ENCODE results near the gene FCGR2B.
"Not testable (repeated sequence)": the region's sequence is repeated elsewhere in the genome, so short reads cannot be mapped to it uniquely, and the experiment has no call there.

DNA sequence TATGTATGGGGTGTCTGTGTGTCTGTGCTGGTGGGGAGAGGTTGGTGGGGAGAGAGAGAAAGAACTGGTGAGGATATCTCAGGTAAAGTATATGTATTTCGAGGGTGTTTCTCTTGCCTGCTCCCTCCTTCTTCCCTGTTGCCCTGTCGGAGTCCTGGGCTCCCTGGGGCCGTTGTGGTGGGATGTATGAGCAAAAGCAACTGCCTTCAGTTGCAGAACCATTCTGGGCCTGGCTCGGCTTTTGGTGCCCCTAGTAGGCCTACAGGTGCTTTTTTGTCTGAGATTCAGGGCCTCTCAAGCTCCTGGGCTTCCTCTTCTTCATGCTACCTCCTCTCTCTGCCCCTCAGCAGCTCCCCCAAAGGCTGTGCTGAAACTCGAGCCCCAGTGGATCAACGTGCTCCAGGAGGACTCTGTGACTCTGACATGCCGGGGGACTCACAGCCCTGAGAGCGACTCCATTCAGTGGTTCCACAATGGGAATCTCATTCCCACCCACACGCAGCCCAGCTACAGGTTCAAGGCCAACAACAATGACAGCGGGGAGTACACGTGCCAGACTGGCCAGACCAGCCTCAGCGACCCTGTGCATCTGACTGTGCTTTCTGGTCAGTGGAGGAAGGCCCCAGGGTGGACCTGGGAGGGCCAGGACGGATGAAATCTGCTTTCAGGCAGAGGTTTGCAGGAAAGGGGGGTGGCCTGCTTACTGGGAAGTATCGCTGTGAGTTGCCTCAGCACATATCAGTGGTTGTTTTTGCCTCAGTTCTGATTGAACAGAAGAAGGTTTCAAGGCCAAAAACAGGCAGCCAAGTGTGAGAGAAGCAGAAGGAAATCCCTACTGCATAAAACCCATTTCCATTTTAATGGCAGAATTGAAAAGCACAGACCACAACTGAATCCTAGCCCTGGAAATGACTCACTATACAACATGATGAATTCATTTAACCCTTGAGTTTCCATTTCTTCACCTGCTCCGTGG lies 8.4 kb downstream of the FCGR2B start:
- TF ChIP-seq, protein P1, sequence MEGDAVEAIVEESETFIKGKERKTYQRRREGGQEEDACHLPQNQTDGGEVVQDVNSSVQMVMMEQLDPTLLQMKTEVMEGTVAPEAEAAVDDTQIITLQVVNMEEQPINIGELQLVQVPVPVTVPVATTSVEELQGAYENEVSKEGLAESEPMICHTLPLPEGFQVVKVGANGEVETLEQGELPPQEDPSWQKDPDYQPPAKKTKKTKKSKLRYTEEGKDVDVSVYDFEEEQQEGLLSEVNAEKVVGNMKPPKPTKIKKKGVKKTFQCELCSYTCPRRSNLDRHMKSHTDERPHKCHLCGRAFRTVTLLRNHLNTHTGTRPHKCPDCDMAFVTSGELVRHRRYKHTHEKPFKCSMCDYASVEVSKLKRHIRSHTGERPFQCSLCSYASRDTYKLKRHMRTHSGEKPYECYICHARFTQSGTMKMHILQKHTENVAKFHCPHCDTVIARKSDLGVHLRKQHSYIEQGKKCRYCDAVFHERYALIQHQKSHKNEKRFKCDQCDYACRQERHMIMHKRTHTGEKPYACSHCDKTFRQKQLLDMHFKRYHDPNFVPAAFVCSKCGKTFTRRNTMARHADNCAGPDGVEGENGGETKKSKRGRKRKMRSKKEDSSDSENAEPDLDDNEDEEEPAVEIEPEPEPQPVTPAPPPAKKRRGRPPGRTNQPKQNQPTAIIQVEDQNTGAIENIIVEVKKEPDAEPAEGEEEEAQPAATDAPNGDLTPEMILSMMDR (CRISPR knock-in tag; IDR thresholded peaks at IDR 0.05), result not testable (repeated sequence)
- not testable (repeated sequence) for TF ChIP-seq IRF2 (CRISPR knock-in tag; IDR thresholded peaks at IDR 0.05); POLR2AphosphoS5 (IDR thresholded peaks at IDR 0.05; ENCODE audit: low read depth, low read length); SUZ12 (IDR thresholded peaks at IDR 0.05; ENCODE audit: low read depth, low read length); RAD51 (IDR thresholded peaks at IDR 0.05; ENCODE audit: borderline replicate concordance); ZBTB1 (CRISPR knock-in tag; IDR thresholded peaks at IDR 0.05; ENCODE audit: borderline replicate concordance); ZNF724P (CRISPR knock-in tag; IDR thresholded peaks at IDR 0.05; ENCODE audit: borderline replicate concordance); HDAC6 (IDR thresholded peaks at IDR 0.05; ENCODE audit: low read depth, low read length); NFYB (CRISPR knock-in tag; IDR thresholded peaks at IDR 0.05); ARNT2 (CRISPR knock-in tag; IDR thresholded peaks at IDR 0.05; ENCODE audit: low read depth); ZNF10 (CRISPR knock-in tag; IDR thresholded peaks at IDR 0.05; ENCODE audit: borderline replicate concordance, low read depth); ZNF790 (CRISPR knock-in tag; IDR thresholded peaks at IDR 0.05; ENCODE audit: borderline replicate concordance)
- TF ChIP-seq, protein P2, sequence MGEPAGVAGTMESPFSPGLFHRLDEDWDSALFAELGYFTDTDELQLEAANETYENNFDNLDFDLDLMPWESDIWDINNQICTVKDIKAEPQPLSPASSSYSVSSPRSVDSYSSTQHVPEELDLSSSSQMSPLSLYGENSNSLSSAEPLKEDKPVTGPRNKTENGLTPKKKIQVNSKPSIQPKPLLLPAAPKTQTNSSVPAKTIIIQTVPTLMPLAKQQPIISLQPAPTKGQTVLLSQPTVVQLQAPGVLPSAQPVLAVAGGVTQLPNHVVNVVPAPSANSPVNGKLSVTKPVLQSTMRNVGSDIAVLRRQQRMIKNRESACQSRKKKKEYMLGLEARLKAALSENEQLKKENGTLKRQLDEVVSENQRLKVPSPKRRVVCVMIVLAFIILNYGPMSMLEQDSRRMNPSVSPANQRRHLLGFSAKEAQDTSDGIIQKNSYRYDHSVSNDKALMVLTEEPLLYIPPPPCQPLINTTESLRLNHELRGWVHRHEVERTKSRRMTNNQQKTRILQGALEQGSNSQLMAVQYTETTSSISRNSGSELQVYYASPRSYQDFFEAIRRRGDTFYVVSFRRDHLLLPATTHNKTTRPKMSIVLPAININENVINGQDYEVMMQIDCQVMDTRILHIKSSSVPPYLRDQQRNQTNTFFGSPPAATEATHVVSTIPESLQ (CRISPR knock-in tag; conservative IDR thresholded peaks at IDR 0.05), result not testable (repeated sequence)
- TF ChIP-seq, protein P3, sequence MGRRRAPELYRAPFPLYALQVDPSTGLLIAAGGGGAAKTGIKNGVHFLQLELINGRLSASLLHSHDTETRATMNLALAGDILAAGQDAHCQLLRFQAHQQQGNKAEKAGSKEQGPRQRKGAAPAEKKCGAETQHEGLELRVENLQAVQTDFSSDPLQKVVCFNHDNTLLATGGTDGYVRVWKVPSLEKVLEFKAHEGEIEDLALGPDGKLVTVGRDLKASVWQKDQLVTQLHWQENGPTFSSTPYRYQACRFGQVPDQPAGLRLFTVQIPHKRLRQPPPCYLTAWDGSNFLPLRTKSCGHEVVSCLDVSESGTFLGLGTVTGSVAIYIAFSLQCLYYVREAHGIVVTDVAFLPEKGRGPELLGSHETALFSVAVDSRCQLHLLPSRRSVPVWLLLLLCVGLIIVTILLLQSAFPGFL (CRISPR knock-in tag; IDR thresholded peaks at IDR 0.05), result not testable (repeated sequence)
